Astrocyte (in vitro differentiated cells and primary cell): ENCODE data around the gene GALNT6.

Experiments
- EZH2 ChIP-seq: IDR thresholded peaks from 2 replicates; pipeline ENCODE4 v1.6.1; 2012; ENCODE audit warnings: mild to moderate bottlenecking, low read length, inconsistent platforms; ENCODE audit not compliant: insufficient read depth
- TF ChIP-seq, protein P1 (sequence below): IDR thresholded peaks from 2 replicates; pipeline ENCODE4 v1.5.1; 2011; ENCODE audit warnings: low read depth, mild to moderate bottlenecking, inconsistent platforms, low read length, moderate library complexity; ENCODE audit not compliant: insufficient read depth

DNA sequence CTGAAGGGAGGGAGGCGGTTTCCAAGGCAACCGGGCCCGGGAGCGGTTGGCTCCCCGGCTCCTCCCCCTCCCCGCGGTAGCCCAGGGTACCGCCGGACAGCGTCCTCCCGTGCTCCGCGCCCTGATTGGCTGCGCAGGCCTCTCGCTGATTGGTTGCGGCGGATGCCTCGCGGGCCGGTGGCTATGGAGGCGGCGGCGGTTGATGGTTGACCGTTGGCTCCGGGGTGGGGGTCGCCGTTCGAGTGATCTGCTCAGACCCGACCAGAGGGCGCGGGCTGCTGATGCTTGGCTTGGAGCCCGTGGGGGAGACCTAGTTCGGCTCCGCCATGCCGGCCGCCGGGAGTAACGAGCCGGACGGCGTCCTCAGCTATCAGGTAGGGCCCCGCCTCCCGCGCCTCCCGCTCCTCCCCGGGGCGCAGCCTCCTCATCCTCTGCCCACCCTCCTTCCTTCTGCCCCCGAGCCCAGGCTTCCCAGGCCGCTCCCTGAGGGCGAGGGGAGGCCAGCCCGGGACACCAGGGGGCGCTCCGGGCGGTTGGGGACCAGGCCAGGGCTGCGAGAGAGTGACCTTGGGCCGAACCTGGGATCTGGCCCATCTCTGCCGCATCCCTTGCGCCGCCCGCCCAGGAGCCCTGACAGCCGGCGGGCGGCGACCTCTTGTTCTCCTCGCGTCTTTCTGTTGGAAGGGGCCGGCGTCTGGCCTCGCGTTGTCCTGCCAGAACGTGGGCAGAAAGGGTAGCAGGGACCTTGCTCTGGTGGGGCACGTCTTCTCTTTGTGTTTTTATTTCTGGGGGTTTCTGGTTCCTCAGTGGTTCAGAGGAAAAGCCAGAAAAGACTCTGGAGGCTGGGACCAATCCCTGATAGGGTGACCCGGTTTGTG lies 33.7 kb upstream of the GALNT6 start, which contains the start of gene SLC4A8:
- TF ChIP-seq, protein P1, sequence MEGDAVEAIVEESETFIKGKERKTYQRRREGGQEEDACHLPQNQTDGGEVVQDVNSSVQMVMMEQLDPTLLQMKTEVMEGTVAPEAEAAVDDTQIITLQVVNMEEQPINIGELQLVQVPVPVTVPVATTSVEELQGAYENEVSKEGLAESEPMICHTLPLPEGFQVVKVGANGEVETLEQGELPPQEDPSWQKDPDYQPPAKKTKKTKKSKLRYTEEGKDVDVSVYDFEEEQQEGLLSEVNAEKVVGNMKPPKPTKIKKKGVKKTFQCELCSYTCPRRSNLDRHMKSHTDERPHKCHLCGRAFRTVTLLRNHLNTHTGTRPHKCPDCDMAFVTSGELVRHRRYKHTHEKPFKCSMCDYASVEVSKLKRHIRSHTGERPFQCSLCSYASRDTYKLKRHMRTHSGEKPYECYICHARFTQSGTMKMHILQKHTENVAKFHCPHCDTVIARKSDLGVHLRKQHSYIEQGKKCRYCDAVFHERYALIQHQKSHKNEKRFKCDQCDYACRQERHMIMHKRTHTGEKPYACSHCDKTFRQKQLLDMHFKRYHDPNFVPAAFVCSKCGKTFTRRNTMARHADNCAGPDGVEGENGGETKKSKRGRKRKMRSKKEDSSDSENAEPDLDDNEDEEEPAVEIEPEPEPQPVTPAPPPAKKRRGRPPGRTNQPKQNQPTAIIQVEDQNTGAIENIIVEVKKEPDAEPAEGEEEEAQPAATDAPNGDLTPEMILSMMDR, result peak; percentile 43
- TF ChIP-seq EZH2, result no peak
